Measurements from ENCODE around the gene SLIT3. TPM values are rescaled to one million over a fixed set of nuclear protein-coding genes. Genes with fewer than 3 reads are reported as not detected.

The SLIT3 gene
- total RNA-seq, 2 experiments from 2014 or later: not detected

- Mint-ChIP-seq H3K4me3 (no peak overlapping the region), H3K27ac (no peak overlapping the region), H3K4me1 (no peaks in the 10 kb centered on the region), H3K9me3 (no peaks in the 10 kb centered on the region), H3K27me3 (peaks cover 7% of the 10 kb centered on the region), H3K36me3 (ENCODE audit: low read depth) (no peaks in the 10 kb centered on the region)
- POLR2A ChIA-PET: no interaction called here
- CTCF ChIA-PET: no interaction called here
- DNase-seq: no peak
These were observed 297.0 kb downstream of the SLIT3 start for GRCh38 chr5:169003721-169004541.

GRCh38 chr5:169002953-169003555 is 297.9 kb downstream of the SLIT3 start:
- no peak overlapping the region for H3K27ac Mint-ChIP-seq
- DNase-seq: no peak
- no peak overlapping the region for H3K4me3 Mint-ChIP-seq
- peaks cover 5% of the 10 kb centered on the region for H3K27me3 Mint-ChIP-seq
- ChIA-PET CTCF (no interaction called here), POLR2A (no interaction called here)
- H3K9me3 Mint-ChIP-seq: no peaks in the 10 kb centered on the region
- H3K36me3 Mint-ChIP-seq (ENCODE audit: low read depth): no peaks in the 10 kb centered on the region
- H3K4me1 Mint-ChIP-seq: no peaks in the 10 kb centered on the region

- Mint-ChIP-seq H3K36me3 (ENCODE audit: low read depth) (no peaks in the 10 kb centered on the region), H3K9me3 (no peaks in the 10 kb centered on the region), H3K27me3 (peaks cover 5% of the 10 kb centered on the region), H3K27ac (no peak overlapping the region), H3K4me1 (no peaks in the 10 kb centered on the region), H3K4me3 (no peak overlapping the region)
- ChIA-PET POLR2A (no interaction called here), CTCF (no interaction called here)
- no peak for DNase-seq
These were observed 299.5 kb downstream of the SLIT3 start for GRCh38 chr5:169001394-169001793.

GRCh38 chr5:168995024-168995423 is 305.9 kb downstream of the SLIT3 start:
- no peak overlapping the region for H3K4me3 Mint-ChIP-seq
- no peaks in the 10 kb centered on the region for H3K9me3 Mint-ChIP-seq
- no peak for DNase-seq
- no peaks in the 10 kb centered on the region for H3K4me1 Mint-ChIP-seq
- no peaks in the 10 kb centered on the region for H3K27me3 Mint-ChIP-seq
- H3K36me3 Mint-ChIP-seq (ENCODE audit: low read depth): no peaks in the 10 kb centered on the region
- H3K27ac Mint-ChIP-seq: no peak overlapping the region
- CTCF ChIA-PET: interaction anchor here (2.4 kb wide), 1 partner anchor 8 kb away, joined by 12 read pairs; no protein-coding TSS in a partner anchor
- POLR2A ChIA-PET: no interaction called here

- no peaks in the 10 kb centered on the region for H3K36me3 Mint-ChIP-seq (ENCODE audit: low read depth)
- ChIA-PET POLR2A (no interaction called here), CTCF (no interaction called here)
- H3K4me1 Mint-ChIP-seq: no peaks in the 10 kb centered on the region
- no peak overlapping the region for H3K27ac Mint-ChIP-seq
- DNase-seq: no peak
- peaks cover 5% of the 10 kb centered on the region for H3K27me3 Mint-ChIP-seq
- no peak overlapping the region for H3K4me3 Mint-ChIP-seq
- H3K9me3 Mint-ChIP-seq: no peaks in the 10 kb centered on the region
These were observed 308.3 kb downstream of the SLIT3 start for GRCh38 chr5:168992687-168993086.

GRCh38 chr5:168992016-168992415 is 308.9 kb downstream of the SLIT3 start:
- Mint-ChIP-seq H3K27ac (no peak overlapping the region), H3K27me3 (peaks cover 8% of the 10 kb centered on the region), H3K4me1 (no peaks in the 10 kb centered on the region), H3K9me3 (no peaks in the 10 kb centered on the region), H3K4me3 (no peak overlapping the region), H3K36me3 (ENCODE audit: low read depth) (no peaks in the 10 kb centered on the region)
- ChIA-PET POLR2A (no interaction called here), CTCF (no interaction called here)
- DNase-seq: no peak

GRCh38 chr5:168991311-168991710 is 309.6 kb downstream of the SLIT3 start:
- Mint-ChIP-seq H3K27me3 (peaks cover 10% of the 10 kb centered on the region), H3K4me1 (no peaks in the 10 kb centered on the region), H3K4me3 (no peak overlapping the region), H3K27ac (no peak overlapping the region), H3K9me3 (no peaks in the 10 kb centered on the region), H3K36me3 (ENCODE audit: low read depth) (no peaks in the 10 kb centered on the region)
- ChIA-PET POLR2A (no interaction called here), CTCF (interaction anchor here (0.6 kb wide), 1 partner anchor 1281 kb away, joined by 3 read pairs; no protein-coding TSS in a partner anchor)
- DNase-seq: no peak

- no peaks in the 10 kb centered on the region for H3K9me3 Mint-ChIP-seq
- no peaks in the 10 kb centered on the region for H3K36me3 Mint-ChIP-seq (ENCODE audit: low read depth)
- H3K4me1 Mint-ChIP-seq: no peaks in the 10 kb centered on the region
- no peak overlapping the region for H3K27ac Mint-ChIP-seq
- no peak for DNase-seq
- no peak overlapping the region for H3K4me3 Mint-ChIP-seq
- peaks cover 10% of the 10 kb centered on the region for H3K27me3 Mint-ChIP-seq
- ChIA-PET CTCF (interaction anchor here (0.6 kb wide), 1 partner anchor 1281 kb away, joined by 3 read pairs; no protein-coding TSS in a partner anchor), POLR2A (no interaction called here)
These were observed 310.3 kb downstream of the SLIT3 start for GRCh38 chr5:168990679-168991078.

- CTCF ChIA-PET: interaction anchor here (0.6 kb wide), 1 partner anchor 197 kb away, joined by 5 read pairs; no protein-coding TSS in a partner anchor
- Mint-ChIP-seq H3K27me3 (peaks cover 10% of the 10 kb centered on the region), H3K4me1 (no peaks in the 10 kb centered on the region), H3K36me3 (ENCODE audit: low read depth) (no peaks in the 10 kb centered on the region), H3K4me3 (no peak overlapping the region), H3K27ac (no peak overlapping the region), H3K9me3 (no peaks in the 10 kb centered on the region)
- no peak for DNase-seq
- POLR2A ChIA-PET: no interaction called here
These were observed 311.0 kb downstream of the SLIT3 start for GRCh38 chr5:168989731-168990505.

GRCh38 chr5:168988699-168989098 is 312.2 kb downstream of the SLIT3 start:
- ChIA-PET POLR2A (no interaction called here), CTCF (interaction anchor here (1.7 to 2.2 kb wide), 2 partner anchors 10 to 592 kb away, joined by 5 to 9 read pairs; no protein-coding TSS in a partner anchor)
- Mint-ChIP-seq H3K27ac (no peak overlapping the region), H3K36me3 (ENCODE audit: low read depth) (no peaks in the 10 kb centered on the region), H3K27me3 (peaks cover 10% of the 10 kb centered on the region), H3K9me3 (no peaks in the 10 kb centered on the region), H3K4me3 (no peak overlapping the region), H3K4me1 (no peaks in the 10 kb centered on the region)
- no peak for DNase-seq

- Mint-ChIP-seq H3K27me3 (peaks cover 10% of the 10 kb centered on the region), H3K36me3 (ENCODE audit: low read depth) (no peaks in the 10 kb centered on the region), H3K4me1 (no peaks in the 10 kb centered on the region), H3K9me3 (no peaks in the 10 kb centered on the region), H3K27ac (no peak overlapping the region), H3K4me3 (no peak overlapping the region)
- DNase-seq: peak; percentile 52
- POLR2A ChIA-PET: interaction anchor here (0.6 kb wide), 1 partner anchor 669 kb away, joined by 3 read pairs; no protein-coding TSS in a partner anchor
- CTCF ChIA-PET: interaction anchor here (0.7 to 2.2 kb wide), 12 partner anchors 9 to 596 kb away, joined by 3 to 12 read pairs (median 4); partner anchors contain the start of gene SPDL1
These were observed 313.2 kb downstream of the SLIT3 start for GRCh38 chr5:168987543-168988300.

GRCh38 chr5:168985454-168985853 is 315.5 kb downstream of the SLIT3 start:
- Mint-ChIP-seq H3K27me3 (peaks cover 17% of the 10 kb centered on the region), H3K4me3 (no peak overlapping the region), H3K4me1 (no peaks in the 10 kb centered on the region), H3K9me3 (no peaks in the 10 kb centered on the region), H3K27ac (no peak overlapping the region), H3K36me3 (ENCODE audit: low read depth) (no peaks in the 10 kb centered on the region)
- DNase-seq: no peak
- POLR2A ChIA-PET: no interaction called here
- CTCF ChIA-PET: no interaction called here
